Measurements from ENCODE around the gene PAQR3.

DNA sequence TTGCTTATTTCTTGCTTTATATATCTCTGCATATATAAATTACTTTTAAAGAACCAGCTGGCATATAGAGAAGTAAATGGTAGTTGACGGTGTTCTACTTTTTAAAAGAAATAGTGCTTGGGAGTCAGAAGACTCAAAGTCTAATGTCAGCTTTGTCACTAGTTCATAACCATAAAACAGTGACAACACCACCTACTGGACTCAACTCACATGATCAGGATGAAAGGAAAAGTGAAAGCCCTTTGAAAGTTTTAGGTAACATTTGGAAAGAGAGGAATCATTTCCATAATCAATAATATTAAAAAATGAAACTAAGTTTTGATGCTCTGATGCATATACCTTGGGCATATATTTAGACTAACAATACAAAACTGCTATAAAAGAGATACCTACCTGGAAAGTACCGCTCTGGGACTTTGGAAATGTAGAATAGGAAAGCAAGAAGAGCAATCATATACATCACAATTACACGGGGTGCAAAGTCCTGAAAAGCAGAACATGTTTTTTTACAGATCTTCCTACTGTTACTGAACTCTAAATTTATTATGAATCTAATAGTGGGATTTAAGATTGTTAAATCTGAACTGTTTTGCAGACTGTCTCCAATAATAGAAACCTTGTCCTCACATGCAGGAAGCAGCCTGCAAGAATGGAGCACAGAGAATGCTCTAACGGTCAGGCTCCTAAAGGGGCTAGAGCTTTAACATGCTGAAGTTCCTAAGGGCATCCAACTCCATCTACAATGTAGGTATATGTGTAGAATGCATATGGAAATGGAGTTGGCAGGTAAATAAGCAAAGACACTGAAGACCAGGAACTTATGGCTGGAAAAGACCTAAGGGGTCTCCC lies 15.6 kb downstream of the PAQR3 start:
- TF ChIP-seq HDAC8 (tag; IDR thresholded peaks at IDR 0.05), result no peak
- TF ChIP-seq, protein P1, sequence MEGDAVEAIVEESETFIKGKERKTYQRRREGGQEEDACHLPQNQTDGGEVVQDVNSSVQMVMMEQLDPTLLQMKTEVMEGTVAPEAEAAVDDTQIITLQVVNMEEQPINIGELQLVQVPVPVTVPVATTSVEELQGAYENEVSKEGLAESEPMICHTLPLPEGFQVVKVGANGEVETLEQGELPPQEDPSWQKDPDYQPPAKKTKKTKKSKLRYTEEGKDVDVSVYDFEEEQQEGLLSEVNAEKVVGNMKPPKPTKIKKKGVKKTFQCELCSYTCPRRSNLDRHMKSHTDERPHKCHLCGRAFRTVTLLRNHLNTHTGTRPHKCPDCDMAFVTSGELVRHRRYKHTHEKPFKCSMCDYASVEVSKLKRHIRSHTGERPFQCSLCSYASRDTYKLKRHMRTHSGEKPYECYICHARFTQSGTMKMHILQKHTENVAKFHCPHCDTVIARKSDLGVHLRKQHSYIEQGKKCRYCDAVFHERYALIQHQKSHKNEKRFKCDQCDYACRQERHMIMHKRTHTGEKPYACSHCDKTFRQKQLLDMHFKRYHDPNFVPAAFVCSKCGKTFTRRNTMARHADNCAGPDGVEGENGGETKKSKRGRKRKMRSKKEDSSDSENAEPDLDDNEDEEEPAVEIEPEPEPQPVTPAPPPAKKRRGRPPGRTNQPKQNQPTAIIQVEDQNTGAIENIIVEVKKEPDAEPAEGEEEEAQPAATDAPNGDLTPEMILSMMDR (IDR thresholded peaks at IDR 0.05 in 2 of 3, conservative IDR thresholded peaks at IDR 0.05 in 1 of 3; ENCODE audit: insufficient read depth in 2 of 3, low read depth in 1 of 3, low read length in 3 of 3), result peak in 2 of 3 experiments; percentile 23 to 42; a peak in 2 of 6 replicates
- no peak for TF ChIP-seq ELF4 (CRISPR knock-in tag; IDR thresholded peaks at IDR 0.05)
- TF ChIP-seq, protein P2, sequence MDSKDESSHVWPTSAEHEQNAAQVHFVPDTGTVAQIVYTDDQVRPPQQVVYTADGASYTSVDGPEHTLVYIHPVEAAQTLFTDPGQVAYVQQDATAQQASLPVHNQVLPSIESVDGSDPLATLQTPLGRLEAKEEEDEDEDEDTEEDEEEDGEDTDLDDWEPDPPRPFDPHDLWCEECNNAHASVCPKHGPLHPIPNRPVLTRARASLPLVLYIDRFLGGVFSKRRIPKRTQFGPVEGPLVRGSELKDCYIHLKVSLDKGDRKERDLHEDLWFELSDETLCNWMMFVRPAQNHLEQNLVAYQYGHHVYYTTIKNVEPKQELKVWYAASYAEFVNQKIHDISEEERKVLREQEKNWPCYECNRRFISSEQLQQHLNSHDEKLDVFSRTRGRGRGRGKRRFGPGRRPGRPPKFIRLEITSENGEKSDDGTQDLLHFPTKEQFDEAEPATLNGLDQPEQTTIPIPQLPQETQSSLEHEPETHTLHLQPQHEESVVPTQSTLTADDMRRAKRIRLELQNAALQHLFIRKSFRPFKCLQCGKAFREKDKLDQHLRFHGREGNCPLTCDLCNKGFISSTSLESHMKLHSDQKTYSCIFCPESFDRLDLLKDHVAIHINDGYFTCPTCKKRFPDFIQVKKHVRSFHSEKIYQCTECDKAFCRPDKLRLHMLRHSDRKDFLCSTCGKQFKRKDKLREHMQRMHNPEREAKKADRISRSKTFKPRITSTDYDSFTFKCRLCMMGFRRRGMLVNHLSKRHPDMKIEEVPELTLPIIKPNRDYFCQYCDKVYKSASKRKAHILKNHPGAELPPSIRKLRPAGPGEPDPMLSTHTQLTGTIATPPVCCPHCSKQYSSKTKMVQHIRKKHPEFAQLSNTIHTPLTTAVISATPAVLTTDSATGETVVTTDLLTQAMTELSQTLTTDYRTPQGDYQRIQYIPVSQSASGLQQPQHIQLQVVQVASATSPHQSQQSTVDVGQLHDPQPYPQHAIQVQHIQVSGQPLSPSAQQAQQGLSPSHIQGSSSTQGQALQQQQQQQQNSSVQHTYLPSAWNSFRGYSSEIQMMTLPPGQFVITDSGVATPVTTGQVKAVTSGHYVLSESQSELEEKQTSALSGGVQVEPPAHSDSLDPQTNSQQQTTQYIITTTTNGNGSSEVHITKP (IDR thresholded peaks at IDR 0.05; ENCODE audit: partially characterized antibody), result no peak
- TF ChIP-seq POLR2B (IDR thresholded peaks at IDR 0.05; ENCODE audit: low read depth, partially characterized antibody), result no peak
- no peak for TF ChIP-seq EGR1 (conservative IDR thresholded peaks at IDR 0.05)
- TF ChIP-seq, protein P3, sequence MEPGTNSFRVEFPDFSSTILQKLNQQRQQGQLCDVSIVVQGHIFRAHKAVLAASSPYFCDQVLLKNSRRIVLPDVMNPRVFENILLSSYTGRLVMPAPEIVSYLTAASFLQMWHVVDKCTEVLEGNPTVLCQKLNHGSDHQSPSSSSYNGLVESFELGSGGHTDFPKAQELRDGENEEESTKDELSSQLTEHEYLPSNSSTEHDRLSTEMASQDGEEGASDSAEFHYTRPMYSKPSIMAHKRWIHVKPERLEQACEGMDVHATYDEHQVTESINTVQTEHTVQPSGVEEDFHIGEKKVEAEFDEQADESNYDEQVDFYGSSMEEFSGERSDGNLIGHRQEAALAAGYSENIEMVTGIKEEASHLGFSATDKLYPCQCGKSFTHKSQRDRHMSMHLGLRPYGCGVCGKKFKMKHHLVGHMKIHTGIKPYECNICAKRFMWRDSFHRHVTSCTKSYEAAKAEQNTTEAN (CRISPR knock-in tag; IDR thresholded peaks at IDR 0.05), result no peak
- no peak for TF ChIP-seq RNF2 (IDR thresholded peaks at IDR 0.05)
- TF ChIP-seq POLR2AphosphoS5 (IDR thresholded peaks at IDR 0.05; ENCODE audit: control insufficient read depth, insufficient read depth, low read depth, low read length), result no peak
- no peak for TF ChIP-seq SIN3A (IDR thresholded peaks at IDR 0.05; ENCODE audit: borderline replicate concordance in 2 of 2, control insufficient read depth in 1 of 2, low read depth in 2 of 2, low read length in 2 of 2)
- no peak for TF ChIP-seq SMARCE1 (IDR thresholded peaks at IDR 0.05)
- no peak for TF ChIP-seq KLF16 (IDR thresholded peaks at IDR 0.05)
- TF ChIP-seq, protein P4, sequence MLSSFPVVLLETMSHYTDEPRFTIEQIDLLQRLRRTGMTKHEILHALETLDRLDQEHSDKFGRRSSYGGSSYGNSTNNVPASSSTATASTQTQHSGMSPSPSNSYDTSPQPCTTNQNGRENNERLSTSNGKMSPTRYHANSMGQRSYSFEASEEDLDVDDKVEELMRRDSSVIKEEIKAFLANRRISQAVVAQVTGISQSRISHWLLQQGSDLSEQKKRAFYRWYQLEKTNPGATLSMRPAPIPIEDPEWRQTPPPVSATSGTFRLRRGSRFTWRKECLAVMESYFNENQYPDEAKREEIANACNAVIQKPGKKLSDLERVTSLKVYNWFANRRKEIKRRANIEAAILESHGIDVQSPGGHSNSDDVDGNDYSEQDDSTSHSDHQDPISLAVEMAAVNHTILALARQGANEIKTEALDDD (IDR thresholded peaks at IDR 0.05), result no peak

All from K562 (cell line).